Esophagus muscularis mucosa (tissue), 4 donors: Measurements from ENCODE around the gene OR51V1. TPM values are rescaled to one million over a fixed set of nuclear protein-coding genes. Genes with fewer than 3 reads are reported as not detected.

Experiments
- DNase-seq: peaks from one replicate; pipeline ENCODE4 v3.0.0-alpha.2; 2017; ENCODE audit errors: extremely low spot score
- H3K27ac ChIP-seq, 4 donors: fragments of 200-600 bp; sonication (generic); replicated peaks in 1 of 4; 1 replicate in 3 of 4; 2 replicates in 1 of 4; pipeline ENCODE4 v1.5.1; 2016 to 2019; ENCODE audit warnings: mild to moderate bottlenecking in 1 of 4
- H3K27me3 ChIP-seq, 4 donors: fragments of 200-600 bp; sonication (generic); one replicate each; pipeline versions ENCODE4 v1.5.1 to v1.6.0; 2016 to 2019
- H3K36me3 ChIP-seq, 4 donors: fragments of 200-600 bp; sonication (generic); one replicate each; pipeline ENCODE4 v1.5.1; 2016 to 2019
- H3K4me1 ChIP-seq, 4 donors: fragments of 200-600 bp; sonication (generic); one replicate each; pipeline ENCODE4 v1.5.1; 2016 to 2019
- H3K4me3 ChIP-seq, 4 donors: fragments of 200-600 bp; sonication (generic); 1 replicate in 2 of 4; 2 replicates in 2 of 4; pipeline ENCODE4 v1.5.1; 2016 to 2019; ENCODE audit warnings: mild to moderate bottlenecking in 4 of 4, moderate library complexity in 1 of 4
- H3K9me3 ChIP-seq, 4 donors: fragments of 200-600 bp; sonication (generic); 1 replicate in 3 of 4; 2 replicates in 1 of 4; pipeline ENCODE4 v1.5.1; 2016 to 2019
- CTCF ChIP-seq, 3 experiments: fragments of 200-600 bp in 2 of 3; fragments of 450-650 bp in 1 of 3; sonication (generic) in 2 of 3; IDR thresholded peaks; one replicate each; pipeline ENCODE4 v1.5.1; 2017 to 2019; ENCODE audit warnings: antibody characterized with exemption in 3 of 3, mild to moderate bottlenecking in 2 of 3, moderate library complexity in 1 of 3
- EP300 ChIP-seq: sonication (generic); formaldehyde crosslinking; IDR thresholded peaks from one replicate; pipeline ENCODE4 v1.6.1; 2017; ENCODE audit warnings: antibody characterized with exemption
- POLR2A ChIP-seq: fragments of 450-650 bp; IDR thresholded peaks from one replicate; pipeline ENCODE4 v1.6.1; 2017; ENCODE audit warnings: antibody characterized with exemption, moderate library complexity, mild to moderate bottlenecking, low read depth
- POLR2AphosphoS5 ChIP-seq, 2 donors: sonication (generic); formaldehyde crosslinking; IDR thresholded peaks; one replicate each; pipeline ENCODE4 v1.6.1; 2017; ENCODE audit warnings: antibody characterized with exemption in 2 of 2
- WGBS: methylation state at CpG from one replicate; pipeline ENCODE4 v1.1.5; 2018; 5-methylcytosine and 5-hydroxymethylcytosine counted together
- intact Hi-C: fragments of 100-400 bp; cut with DNase I; formaldehyde crosslinking; loops from one replicate; pipeline ENCODE4 v1.15.1; 2023
- total RNA-seq, 4 donors: library from RNA; depleted of rRNA; stranded (reverse); fragments of >200 nt; gene quantifications; one replicate each; pipeline versions ENCODE4 v1.1.0 to v1.2.1, GENCODE V29; 2016

OR51V1 gene
- total RNA-seq, 4 donors from 2014 or later = not detected

- intact Hi-C loops = no loop called here
- H3K27me3 ChIP-seq = no peaks in the 10 kb centered on the region
- H3K4me1 ChIP-seq = no peaks in the 10 kb centered on the region
- H3K36me3 ChIP-seq = no peaks in the 10 kb centered on the region
- H3K27ac ChIP-seq = no peak overlapping the region
- TF ChIP-seq EP300 (no peak), CTCF (IDR thresholded peaks at IDR 0.05) (no peak), POLR2AphosphoS5 (IDR thresholded peaks at IDR 0.05) (no peak), POLR2A (no peak)
- WGBS = 63% methylated on average over 5 of the region's 5 CpGs
- H3K4me3 ChIP-seq = no peak overlapping the region
- DNase-seq = no peak
- H3K9me3 ChIP-seq = no peaks in the 10 kb centered on the region
These were observed 27.6 kb upstream of the OR51V1 start for GRCh38 chr11:5228124-5228523.

GRCh38 chr11:5227681-5228080 lies 27.2 kb upstream of the OR51V1 start:
- Histone ChIP-seq H3K4me3 (no peak overlapping the region), H3K36me3 (no peaks in the 10 kb centered on the region), H3K9me3 (no peaks in the 10 kb centered on the region), H3K4me1 (no peaks in the 10 kb centered on the region), H3K27ac (no peak overlapping the region), H3K27me3 (no peaks in the 10 kb centered on the region)
- intact Hi-C loops = no loop called here
- WGBS = 58% methylated on average over 1 of the region's 1 CpG
- no peak for TF ChIP-seq POLR2AphosphoS5 (IDR thresholded peaks at IDR 0.05)
- DNase-seq = no peak

DNA sequence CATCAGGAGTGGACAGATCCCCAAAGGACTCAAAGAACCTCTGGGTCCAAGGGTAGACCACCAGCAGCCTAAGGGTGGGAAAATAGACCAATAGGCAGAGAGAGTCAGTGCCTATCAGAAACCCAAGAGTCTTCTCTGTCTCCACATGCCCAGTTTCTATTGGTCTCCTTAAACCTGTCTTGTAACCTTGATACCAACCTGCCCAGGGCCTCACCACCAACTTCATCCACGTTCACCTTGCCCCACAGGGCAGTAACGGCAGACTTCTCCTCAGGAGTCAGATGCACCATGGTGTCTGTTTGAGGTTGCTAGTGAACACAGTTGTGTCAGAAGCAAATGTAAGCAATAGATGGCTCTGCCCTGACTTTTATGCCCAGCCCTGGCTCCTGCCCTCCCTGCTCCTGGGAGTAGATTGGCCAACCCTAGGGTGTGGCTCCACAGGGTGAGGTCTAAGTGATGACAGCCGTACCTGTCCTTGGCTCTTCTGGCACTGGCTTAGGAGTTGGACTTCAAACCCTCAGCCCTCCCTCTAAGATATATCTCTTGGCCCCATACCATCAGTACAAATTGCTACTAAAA lies 26.3 kb upstream of the OR51V1 start, which contains the start of gene HBB:
Gene HBB (minus strand): TSS at position 340 of the 579 bp plus-strand sequence. CDS start 50 bp downstream, at position 290.
- Histone ChIP-seq H3K4me1 (no peaks in the 10 kb centered on the region), H3K27me3 (no peaks in the 10 kb centered on the region), H3K27ac (no peak within 1 kb of the TSS), H3K9me3 (no peaks in the 10 kb centered on the region), H3K4me3 (no peak within 1 kb of the TSS), H3K36me3 (no peaks in the 10 kb centered on the region)
- TF ChIP-seq POLR2AphosphoS5 (IDR thresholded peaks at IDR 0.05) (no peak), POLR2A (no peak), CTCF (IDR thresholded peaks at IDR 0.05) (no peak), EP300 (no peak)
- DNase-seq = no peak
- intact Hi-C loops = no loop called here
- WGBS = 74% methylated on average over 3 of the region's 3 CpGs

- H3K36me3 ChIP-seq = no peaks in the 10 kb centered on the region
- no peaks in the 10 kb centered on the region for H3K9me3 ChIP-seq
- DNase-seq = no peak
- H3K27ac ChIP-seq = no peak overlapping the region
- intact Hi-C loops = no loop called here
- H3K4me3 ChIP-seq = no peak overlapping the region
- 61% methylated on average over 2 of the region's 2 CpGs for WGBS
- TF ChIP-seq CTCF (IDR thresholded peaks at IDR 0.05) (no peak), POLR2A (no peak), POLR2AphosphoS5 (IDR thresholded peaks at IDR 0.05) (no peak), EP300 (no peak)
- no peaks in the 10 kb centered on the region for H3K27me3 ChIP-seq
- no peaks in the 10 kb centered on the region for H3K4me1 ChIP-seq
These were observed 25.0 kb upstream of the OR51V1 start for GRCh38 chr11:5225480-5225871.

GRCh38 chr11:5224538-5225479 lies 24.3 kb upstream of the OR51V1 start:
- DNase-seq = no peak
- no peaks in the 10 kb centered on the region for H3K36me3 ChIP-seq

More at GRCh38 chr11:5224538-5225479, 24.3 kb upstream of the OR51V1 start:
- Histone ChIP-seq H3K4me1 (no peaks in the 10 kb centered on the region), H3K9me3 (no peaks in the 10 kb centered on the region), H3K4me3 (no peak overlapping the region), H3K27me3 (no peaks in the 10 kb centered on the region), H3K27ac (no peak overlapping the region)
- intact Hi-C loops = no loop called here
- 74% methylated on average over 6 of the region's 6 CpGs for whole genome bisulfite sequencing
- TF ChIP-seq CTCF (IDR thresholded peaks at IDR 0.05) (no peak), POLR2A (no peak), POLR2AphosphoS5 (IDR thresholded peaks at IDR 0.05) (no peak), EP300 (no peak)
